Measurements from ENCODE around the gene FNDC3B.

The FNDC3B gene

GRCh38 chr3:172326993-172327392 is 287.6 kb downstream of the FNDC3B start:
- Histone ChIP-seq H3K4me3 (ENCODE audit: low read length) (no peak overlapping the region), H3K27ac (ENCODE audit: low read length) (no peak overlapping the region), H3K27me3 (ENCODE audit: control insufficient read depth, insufficient read depth, low read length) (no peaks in the 10 kb centered on the region), H3K36me3 (ENCODE audit: control insufficient read depth, low read depth, low read length) (peaks cover 12% of the 10 kb centered on the region), H3K4me1 (ENCODE audit: control insufficient read depth, low read depth, low read length) (no peaks in the 10 kb centered on the region), H3K9ac (ENCODE audit: low read length) (no peak overlapping the region), H3K9me3 (ENCODE audit: control insufficient read depth, low read depth, low read length) (no peaks in the 10 kb centered on the region)

GRCh38 chr3:172328282-172328681 is 288.9 kb downstream of the FNDC3B start:
- peaks cover 12% of the 10 kb centered on the region for H3K36me3 ChIP-seq (ENCODE audit: control insufficient read depth, low read depth, low read length)
- no peaks in the 10 kb centered on the region for H3K9me3 ChIP-seq (ENCODE audit: control insufficient read depth, low read depth, low read length)
- H3K4me3 ChIP-seq (ENCODE audit: low read length): no peak overlapping the region
- no peaks in the 10 kb centered on the region for H3K4me1 ChIP-seq (ENCODE audit: control insufficient read depth, low read depth, low read length)
- no peaks in the 10 kb centered on the region for H3K27me3 ChIP-seq (ENCODE audit: control insufficient read depth, insufficient read depth, low read length)
- H3K27ac ChIP-seq (ENCODE audit: low read length): no peak overlapping the region
- H3K9ac ChIP-seq (ENCODE audit: low read length): no peak overlapping the region

- Histone ChIP-seq H3K9ac (ENCODE audit: low read length) (no peak overlapping the region), H3K4me3 (ENCODE audit: low read length) (no peak overlapping the region), H3K4me1 (ENCODE audit: control insufficient read depth, low read depth, low read length) (no peaks in the 10 kb centered on the region), H3K9me3 (ENCODE audit: control insufficient read depth, low read depth, low read length) (no peaks in the 10 kb centered on the region), H3K27ac (ENCODE audit: low read length) (no peak overlapping the region), H3K27me3 (ENCODE audit: control insufficient read depth, insufficient read depth, low read length) (no peaks in the 10 kb centered on the region), H3K36me3 (ENCODE audit: control insufficient read depth, low read depth, low read length) (peaks cover 16% of the 10 kb centered on the region)
Measured at GRCh38 chr3:172329070-172329469, 289.7 kb downstream of the FNDC3B start.

GRCh38 chr3:172330413-172330812 is 291.0 kb downstream of the FNDC3B start:
- H3K9ac ChIP-seq (ENCODE audit: low read length): no peak overlapping the region
- peaks cover 19% of the 10 kb centered on the region for H3K36me3 ChIP-seq (ENCODE audit: control insufficient read depth, low read depth, low read length)
- no peaks in the 10 kb centered on the region for H3K27me3 ChIP-seq (ENCODE audit: control insufficient read depth, insufficient read depth, low read length)
- H3K4me1 ChIP-seq (ENCODE audit: control insufficient read depth, low read depth, low read length): no peaks in the 10 kb centered on the region
- H3K27ac ChIP-seq (ENCODE audit: low read length): no peak overlapping the region
- no peaks in the 10 kb centered on the region for H3K9me3 ChIP-seq (ENCODE audit: control insufficient read depth, low read depth, low read length)
- no peak overlapping the region for H3K4me3 ChIP-seq (ENCODE audit: low read length)

- no peak overlapping the region for H3K27ac ChIP-seq (ENCODE audit: low read length)
- no peaks in the 10 kb centered on the region for H3K4me1 ChIP-seq (ENCODE audit: control insufficient read depth, low read depth, low read length)
- no peak overlapping the region for H3K9ac ChIP-seq (ENCODE audit: low read length)
- H3K9me3 ChIP-seq (ENCODE audit: control insufficient read depth, low read depth, low read length): no peaks in the 10 kb centered on the region
- peaks cover 19% of the 10 kb centered on the region for H3K36me3 ChIP-seq (ENCODE audit: control insufficient read depth, low read depth, low read length)
- no peaks in the 10 kb centered on the region for H3K27me3 ChIP-seq (ENCODE audit: control insufficient read depth, insufficient read depth, low read length)
- no peak overlapping the region for H3K4me3 ChIP-seq (ENCODE audit: low read length)
Measured at GRCh38 chr3:172332256-172333041, 293.1 kb downstream of the FNDC3B start.

GRCh38 chr3:172333042-172333377 is 293.6 kb downstream of the FNDC3B start:
- Histone ChIP-seq H3K36me3 (ENCODE audit: control insufficient read depth, low read depth, low read length) (peaks cover 19% of the 10 kb centered on the region), H3K9ac (ENCODE audit: low read length) (no peak overlapping the region), H3K27ac (ENCODE audit: low read length) (no peak overlapping the region), H3K4me3 (ENCODE audit: low read length) (no peak overlapping the region), H3K4me1 (ENCODE audit: control insufficient read depth, low read depth, low read length) (no peaks in the 10 kb centered on the region), H3K27me3 (ENCODE audit: control insufficient read depth, insufficient read depth, low read length) (no peaks in the 10 kb centered on the region), H3K9me3 (ENCODE audit: control insufficient read depth, low read depth, low read length) (no peaks in the 10 kb centered on the region)

GRCh38 chr3:172333692-172334457 is 294.5 kb downstream of the FNDC3B start:
- Histone ChIP-seq H3K4me1 (ENCODE audit: control insufficient read depth, low read depth, low read length) (no peaks in the 10 kb centered on the region), H3K9me3 (ENCODE audit: control insufficient read depth, low read depth, low read length) (no peaks in the 10 kb centered on the region), H3K36me3 (ENCODE audit: control insufficient read depth, low read depth, low read length) (peaks cover 19% of the 10 kb centered on the region), H3K9ac (ENCODE audit: low read length) (no peak overlapping the region), H3K4me3 (ENCODE audit: low read length) (no peak overlapping the region), H3K27me3 (ENCODE audit: control insufficient read depth, insufficient read depth, low read length) (no peaks in the 10 kb centered on the region), H3K27ac (ENCODE audit: low read length) (no peak overlapping the region)

- H3K36me3 ChIP-seq (ENCODE audit: control insufficient read depth, low read depth, low read length): peaks cover 19% of the 10 kb centered on the region
- H3K4me1 ChIP-seq (ENCODE audit: control insufficient read depth, low read depth, low read length): no peaks in the 10 kb centered on the region
Measured at GRCh38 chr3:172334671-172335207, 295.4 kb downstream of the FNDC3B start.

GRCh38 chr3:172339892-172340291 is 300.5 kb downstream of the FNDC3B start:
- peaks cover 35% of the 10 kb centered on the region for H3K36me3 ChIP-seq (ENCODE audit: control insufficient read depth, low read depth, low read length)
- H3K9ac ChIP-seq (ENCODE audit: low read length): no peak overlapping the region
- no peak overlapping the region for H3K27ac ChIP-seq (ENCODE audit: low read length)

More at GRCh38 chr3:172334671-172335207, 295.4 kb downstream of the FNDC3B start:
- no peaks in the 10 kb centered on the region for H3K9me3 ChIP-seq (ENCODE audit: control insufficient read depth, low read depth, low read length)
- no peak overlapping the region for H3K27ac ChIP-seq (ENCODE audit: low read length)
- no peak overlapping the region for H3K9ac ChIP-seq (ENCODE audit: low read length)
- no peaks in the 10 kb centered on the region for H3K27me3 ChIP-seq (ENCODE audit: control insufficient read depth, insufficient read depth, low read length)
- H3K4me3 ChIP-seq (ENCODE audit: low read length): no peak overlapping the region

GRCh38 chr3:172340583-172340982 is 301.2 kb downstream of the FNDC3B start:
- peaks cover 35% of the 10 kb centered on the region for H3K36me3 ChIP-seq (ENCODE audit: control insufficient read depth, low read depth, low read length)
- no peaks in the 10 kb centered on the region for H3K4me1 ChIP-seq (ENCODE audit: control insufficient read depth, low read depth, low read length)

More at GRCh38 chr3:172339892-172340291, 300.5 kb downstream of the FNDC3B start:
- no peaks in the 10 kb centered on the region for H3K27me3 ChIP-seq (ENCODE audit: control insufficient read depth, insufficient read depth, low read length)
- H3K4me1 ChIP-seq (ENCODE audit: control insufficient read depth, low read depth, low read length): no peaks in the 10 kb centered on the region
- H3K4me3 ChIP-seq (ENCODE audit: low read length): no peak overlapping the region
- no peaks in the 10 kb centered on the region for H3K9me3 ChIP-seq (ENCODE audit: control insufficient read depth, low read depth, low read length)

GRCh38 chr3:172341482-172342059 is 302.2 kb downstream of the FNDC3B start:
- no peaks in the 10 kb centered on the region for H3K4me1 ChIP-seq (ENCODE audit: control insufficient read depth, low read depth, low read length)
- no peak overlapping the region for H3K27ac ChIP-seq (ENCODE audit: low read length)
- H3K4me3 ChIP-seq (ENCODE audit: low read length): no peak overlapping the region
- H3K9me3 ChIP-seq (ENCODE audit: control insufficient read depth, low read depth, low read length): no peaks in the 10 kb centered on the region
- peaks cover 43% of the 10 kb centered on the region for H3K36me3 ChIP-seq (ENCODE audit: control insufficient read depth, low read depth, low read length)
- no peak overlapping the region for H3K9ac ChIP-seq (ENCODE audit: low read length)
- no peaks in the 10 kb centered on the region for H3K27me3 ChIP-seq (ENCODE audit: control insufficient read depth, insufficient read depth, low read length)

More at GRCh38 chr3:172340583-172340982, 301.2 kb downstream of the FNDC3B start:
- H3K27ac ChIP-seq (ENCODE audit: low read length): no peak overlapping the region
- no peaks in the 10 kb centered on the region for H3K9me3 ChIP-seq (ENCODE audit: control insufficient read depth, low read depth, low read length)
- no peak overlapping the region for H3K9ac ChIP-seq (ENCODE audit: low read length)
- no peak overlapping the region for H3K4me3 ChIP-seq (ENCODE audit: low read length)
- no peaks in the 10 kb centered on the region for H3K27me3 ChIP-seq (ENCODE audit: control insufficient read depth, insufficient read depth, low read length)
